PFSK-1 (cell line): ENCODE data around the gene DAZAP2.

ENCODE experiments used
- FOXP2 ChIP-seq: optimal IDR thresholded peaks from 2 replicates; pipeline ENCODE3; 2011; ENCODE audit warnings: borderline replicate concordance, control low read depth, inconsistent platforms; ENCODE audit not compliant: insufficient read depth; ENCODE audit errors: extremely low read length, extremely low read depth
- POLR2AphosphoS5 ChIP-seq: IDR thresholded peaks from 2 replicates; pipeline ENCODE4 v1.6.1; 2012; ENCODE audit warnings: low read depth, mild to moderate bottlenecking, control low read depth, low read length, moderate library complexity
- REST ChIP-seq, 2 experiments: IDR thresholded peaks; 2 replicates each; pipeline versions ENCODE4 v1.6.1 to v1.8.0; 2011 to 2012; ENCODE audit warnings: low read depth in 2 of 2, low read length in 2 of 2, control low read depth in 1 of 2, inconsistent platforms in 1 of 2, mild to moderate bottlenecking in 1 of 2, moderate library complexity in 1 of 2; ENCODE audit not compliant: insufficient read depth in 1 of 2
- SIN3A ChIP-seq: IDR thresholded peaks from 2 replicates; pipeline ENCODE4 v1.6.1; 2012; ENCODE audit warnings: mild to moderate bottlenecking, low read length, moderate library complexity, borderline replicate concordance; ENCODE audit not compliant: insufficient read depth
- TAF1 ChIP-seq: IDR thresholded peaks from 2 replicates; pipeline ENCODE4 v1.6.1; 2012; ENCODE audit warnings: low read length, control low read depth, borderline replicate concordance; ENCODE audit not compliant: insufficient read depth

The DAZAP2 gene

GRCh38 chr12:51269174-51270066 lies 30.8 kb downstream of the DAZAP2 start:
- TF ChIP-seq TAF1 (no peak), REST (IDR thresholded peaks at IDR 0.05; ENCODE audit: insufficient read depth in 1 of 2, low read depth in 2 of 2, low read length in 2 of 2) (no peak), SIN3A (no peak), FOXP2 (no peak), POLR2AphosphoS5 (no peak)

- TF ChIP-seq TAF1 (no peak), POLR2AphosphoS5 (no peak), REST (IDR thresholded peaks at IDR 0.05; ENCODE audit: insufficient read depth in 1 of 2, low read depth in 2 of 2, low read length in 2 of 2) (no peak), SIN3A (no peak), FOXP2 (no peak)
These were observed 31.7 kb downstream of the DAZAP2 start, which contains the start of gene SMAGP for GRCh38 chr12:51270067-51270950. Gene SMAGP, minus strand, starts transcription at chr12:51270415. Its CDS starts 1,137 bp downstream, at chr12:51269278.

GRCh38 chr12:51270951-51271518 lies 32.4 kb downstream of the DAZAP2 start:
- TF ChIP-seq POLR2AphosphoS5 (no peak), TAF1 (no peak), REST (IDR thresholded peaks at IDR 0.05; ENCODE audit: insufficient read depth in 1 of 2, low read depth in 2 of 2, low read length in 2 of 2) (no peak), FOXP2 (no peak), SIN3A (no peak)

GRCh38 chr12:51275088-51275487 lies 36.5 kb downstream of the DAZAP2 start:
- TF ChIP-seq FOXP2 (no peak), TAF1 (no peak), SIN3A (no peak), POLR2AphosphoS5 (no peak), REST (IDR thresholded peaks at IDR 0.05; ENCODE audit: insufficient read depth in 1 of 2, low read depth in 2 of 2, low read length in 2 of 2) (no peak)
